Measurements from ENCODE around the gene FERD3L.

GRCh38 chr7:19101472-19101871 is 43.7 kb downstream of the FERD3L start:
- TF ChIP-seq POLR2A (IDR thresholded peaks at IDR 0.05; ENCODE audit: low read depth) (no peak), POLR2AphosphoS5 (IDR thresholded peaks at IDR 0.05) (no peak), CTCF (IDR thresholded peaks at IDR 0.05) (no peak), EP300 (IDR thresholded peaks at IDR 0.05) (no peak)
